HL-60 (cell line): Measurements from ENCODE around the gene THRB.

Experiments used
- DNase-seq, 2 experiments: peaks; one replicate each; pipeline ENCODE4 v3.0.0-alpha.2; 2010 to 2020; ENCODE audit warnings: low read depth in 1 of 2, low spot score in 1 of 2
- H3K27ac ChIP-seq: fragments of 250-450 bp; sonication (Bioruptor Pico); replicated peaks from 2 replicates; pipeline ENCODE4 v1.5.1; 2020; ENCODE audit warnings: mild to moderate bottlenecking, moderate library complexity
- H3K27me3 ChIP-seq: fragments of 250-450 bp; sonication (Bioruptor Pico); 2 replicates; pipeline ENCODE4 v1.5.1; 2021; ENCODE audit warnings: mild to moderate bottlenecking, moderate library complexity; ENCODE audit not compliant: insufficient read depth, poor library complexity, severe bottlenecking
- H3K4me3 ChIP-seq: replicated peaks from 2 replicates; pipeline ENCODE4 v1.5.1; 2011; ENCODE audit warnings: mild to moderate bottlenecking, control low read depth, low read length; ENCODE audit not compliant: insufficient read depth
- GABPA ChIP-seq: IDR thresholded peaks from 2 replicates; pipeline ENCODE4 v1.6.1; 2012; ENCODE audit warnings: low read depth
- POLR2AphosphoS5 ChIP-seq: IDR thresholded peaks from 2 replicates; pipeline ENCODE4 v1.6.1; 2012; ENCODE audit warnings: low read depth
- SPI1 ChIP-seq: IDR thresholded peaks from 2 replicates; pipeline ENCODE4 v1.6.1; 2012; ENCODE audit warnings: low read depth, mild to moderate bottlenecking, borderline replicate concordance
- TF ChIP-seq, protein P1 (sequence below): IDR thresholded peaks from one replicate; pipeline ENCODE4 v1.5.1; 2011; ENCODE audit warnings: low read length, control low read depth, inconsistent platforms; ENCODE audit not compliant: insufficient read depth
- TF ChIP-seq, protein P2 (sequence below): IDR thresholded peaks from 2 replicates; pipeline ENCODE4 v1.6.1; 2012; ENCODE audit warnings: low read depth; ENCODE audit not compliant: insufficient replicate concordance

The THRB gene

DNA sequence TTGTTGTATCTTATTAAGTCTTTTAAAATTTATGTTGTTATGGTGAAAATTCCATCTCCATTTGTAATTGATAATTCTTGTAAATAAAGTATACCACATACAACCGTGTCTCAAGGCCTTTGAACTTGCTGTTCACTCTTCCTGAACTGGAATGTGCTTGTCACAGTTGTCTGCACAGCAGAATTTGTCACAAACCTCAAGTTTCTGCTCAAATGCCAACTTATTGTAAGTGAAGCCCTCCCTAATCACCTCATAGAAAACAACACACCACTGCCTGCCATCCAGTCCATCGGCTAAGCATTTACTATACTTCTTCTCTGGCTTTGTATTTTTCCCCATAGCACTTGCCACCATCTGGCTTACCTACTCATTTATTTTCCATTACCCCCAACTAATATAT is 192.3 kb downstream of the THRB start:
- TF ChIP-seq GABPA, result no peak
- no peak for TF ChIP-seq SPI1
- TF ChIP-seq, protein P1, sequence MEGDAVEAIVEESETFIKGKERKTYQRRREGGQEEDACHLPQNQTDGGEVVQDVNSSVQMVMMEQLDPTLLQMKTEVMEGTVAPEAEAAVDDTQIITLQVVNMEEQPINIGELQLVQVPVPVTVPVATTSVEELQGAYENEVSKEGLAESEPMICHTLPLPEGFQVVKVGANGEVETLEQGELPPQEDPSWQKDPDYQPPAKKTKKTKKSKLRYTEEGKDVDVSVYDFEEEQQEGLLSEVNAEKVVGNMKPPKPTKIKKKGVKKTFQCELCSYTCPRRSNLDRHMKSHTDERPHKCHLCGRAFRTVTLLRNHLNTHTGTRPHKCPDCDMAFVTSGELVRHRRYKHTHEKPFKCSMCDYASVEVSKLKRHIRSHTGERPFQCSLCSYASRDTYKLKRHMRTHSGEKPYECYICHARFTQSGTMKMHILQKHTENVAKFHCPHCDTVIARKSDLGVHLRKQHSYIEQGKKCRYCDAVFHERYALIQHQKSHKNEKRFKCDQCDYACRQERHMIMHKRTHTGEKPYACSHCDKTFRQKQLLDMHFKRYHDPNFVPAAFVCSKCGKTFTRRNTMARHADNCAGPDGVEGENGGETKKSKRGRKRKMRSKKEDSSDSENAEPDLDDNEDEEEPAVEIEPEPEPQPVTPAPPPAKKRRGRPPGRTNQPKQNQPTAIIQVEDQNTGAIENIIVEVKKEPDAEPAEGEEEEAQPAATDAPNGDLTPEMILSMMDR, result no peak
- TF ChIP-seq, protein P2, sequence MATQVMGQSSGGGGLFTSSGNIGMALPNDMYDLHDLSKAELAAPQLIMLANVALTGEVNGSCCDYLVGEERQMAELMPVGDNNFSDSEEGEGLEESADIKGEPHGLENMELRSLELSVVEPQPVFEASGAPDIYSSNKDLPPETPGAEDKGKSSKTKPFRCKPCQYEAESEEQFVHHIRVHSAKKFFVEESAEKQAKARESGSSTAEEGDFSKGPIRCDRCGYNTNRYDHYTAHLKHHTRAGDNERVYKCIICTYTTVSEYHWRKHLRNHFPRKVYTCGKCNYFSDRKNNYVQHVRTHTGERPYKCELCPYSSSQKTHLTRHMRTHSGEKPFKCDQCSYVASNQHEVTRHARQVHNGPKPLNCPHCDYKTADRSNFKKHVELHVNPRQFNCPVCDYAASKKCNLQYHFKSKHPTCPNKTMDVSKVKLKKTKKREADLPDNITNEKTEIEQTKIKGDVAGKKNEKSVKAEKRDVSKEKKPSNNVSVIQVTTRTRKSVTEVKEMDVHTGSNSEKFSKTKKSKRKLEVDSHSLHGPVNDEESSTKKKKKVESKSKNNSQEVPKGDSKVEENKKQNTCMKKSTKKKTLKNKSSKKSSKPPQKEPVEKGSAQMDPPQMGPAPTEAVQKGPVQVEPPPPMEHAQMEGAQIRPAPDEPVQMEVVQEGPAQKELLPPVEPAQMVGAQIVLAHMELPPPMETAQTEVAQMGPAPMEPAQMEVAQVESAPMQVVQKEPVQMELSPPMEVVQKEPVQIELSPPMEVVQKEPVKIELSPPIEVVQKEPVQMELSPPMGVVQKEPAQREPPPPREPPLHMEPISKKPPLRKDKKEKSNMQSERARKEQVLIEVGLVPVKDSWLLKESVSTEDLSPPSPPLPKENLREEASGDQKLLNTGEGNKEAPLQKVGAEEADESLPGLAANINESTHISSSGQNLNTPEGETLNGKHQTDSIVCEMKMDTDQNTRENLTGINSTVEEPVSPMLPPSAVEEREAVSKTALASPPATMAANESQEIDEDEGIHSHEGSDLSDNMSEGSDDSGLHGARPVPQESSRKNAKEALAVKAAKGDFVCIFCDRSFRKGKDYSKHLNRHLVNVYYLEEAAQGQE, result no peak
- TF ChIP-seq POLR2AphosphoS5, result no peak
- Histone ChIP-seq H3K27ac (no peak overlapping the region), H3K27me3 (no peaks in the 10 kb centered on the region), H3K4me3 (no peak overlapping the region)
- no peak for DNase-seq

- DNase-seq, result no peak
- TF ChIP-seq, protein P1, result no peak
- TF ChIP-seq POLR2AphosphoS5, result no peak
- H3K27me3 ChIP-seq, result no peaks in the 10 kb centered on the region
- H3K27ac ChIP-seq, result no peak overlapping the region
- H3K4me3 ChIP-seq, result no peak overlapping the region
Measured at GRCh38 chr3:24300949-24301348, 193.7 kb downstream of the THRB start.

- DNase-seq, result no peak
- Histone ChIP-seq H3K27me3 (no peaks in the 10 kb centered on the region), H3K4me3 (no peak overlapping the region), H3K27ac (no peak overlapping the region)
- TF ChIP-seq, protein P2, result no peak
- TF ChIP-seq POLR2AphosphoS5 (no peak), GABPA (no peak), SPI1 (no peak)
- TF ChIP-seq, protein P1, result no peak
Measured at GRCh38 chr3:24299806-24300626, 194.6 kb downstream of the THRB start.
